ENCODE data around the gene ST14. TPM values are rescaled to one million over a fixed set of nuclear protein-coding genes. Genes with fewer than 3 reads are reported as not detected.

The ST14 gene
- total RNA-seq, 1 experiment from 2014 or later: 298 TPM

DNA sequence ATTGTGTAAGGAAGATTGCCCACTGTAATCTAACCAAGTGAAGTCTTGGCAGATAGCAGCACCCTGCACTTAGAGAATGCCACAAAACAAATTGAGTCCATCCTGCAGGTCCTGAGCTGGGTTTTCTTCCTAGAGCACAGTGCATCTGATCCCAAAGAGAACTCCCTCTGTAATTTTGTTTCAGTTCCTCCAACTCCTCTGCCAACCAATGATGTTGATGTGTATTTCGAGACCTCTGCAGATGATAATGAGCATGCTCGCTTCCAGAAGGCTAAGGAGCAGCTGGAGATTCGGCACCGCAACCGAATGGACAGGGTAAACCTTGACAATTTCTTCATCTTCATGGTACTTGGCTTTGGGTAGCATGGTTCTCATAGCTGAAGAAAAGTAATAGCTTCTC, 33.1 kb upstream of the ST14 start:
- H3K36me3 ChIP-seq (ENCODE audit: control insufficient read depth, insufficient read depth, low read length): peaks cover 21% of the 10 kb centered on the region
- no peaks in the 10 kb centered on the region for H3K27me3 Mint-ChIP-seq (ENCODE audit: insufficient read depth, unreplicated experiment)

DNA sequence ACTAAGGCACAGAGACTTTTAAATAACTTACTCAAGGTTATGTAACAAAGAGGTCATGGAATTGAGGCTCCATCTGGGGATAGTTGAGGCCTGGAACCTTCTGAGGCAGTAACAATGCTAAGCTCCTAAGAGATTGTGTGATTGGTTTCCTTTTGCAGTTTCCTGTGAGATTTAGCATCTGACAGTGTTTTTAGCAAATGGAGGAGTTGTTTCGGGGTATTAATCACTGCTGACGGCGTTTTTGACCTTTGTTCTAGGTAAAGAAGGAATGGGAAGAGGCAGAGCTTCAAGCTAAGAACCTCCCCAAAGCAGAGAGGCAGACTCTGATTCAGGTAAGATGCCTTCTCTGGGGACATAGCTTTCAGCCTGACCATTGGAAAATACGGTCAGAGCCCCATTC, 32.1 kb upstream of the ST14 start:
- Histone ChIP-seq H3K4me1 (peaks cover 56% of the 10 kb centered on the region), H3K27me3 (replicated peaks; ENCODE audit: control insufficient read depth, insufficient read depth, low read length) (no peaks in the 10 kb centered on the region), H3K4me3 (ENCODE audit: low read depth, low read length) (no peak overlapping the region), H3K9me3 (no peaks in the 10 kb centered on the region), H3K36me3 (ENCODE audit: control insufficient read depth, insufficient read depth, low read length) (peaks cover 16% of the 10 kb centered on the region)
- peaks cover 99% of the 10 kb centered on the region for H3K36me3 Mint-ChIP-seq (ENCODE audit: insufficient read depth, unreplicated experiment)
- BruUV-seq (replicated peaks): no TSS peak
- H3K27me3 Mint-ChIP-seq (ENCODE audit: insufficient read depth, unreplicated experiment): no peaks in the 10 kb centered on the region
- TF ChIP-seq, protein P1, sequence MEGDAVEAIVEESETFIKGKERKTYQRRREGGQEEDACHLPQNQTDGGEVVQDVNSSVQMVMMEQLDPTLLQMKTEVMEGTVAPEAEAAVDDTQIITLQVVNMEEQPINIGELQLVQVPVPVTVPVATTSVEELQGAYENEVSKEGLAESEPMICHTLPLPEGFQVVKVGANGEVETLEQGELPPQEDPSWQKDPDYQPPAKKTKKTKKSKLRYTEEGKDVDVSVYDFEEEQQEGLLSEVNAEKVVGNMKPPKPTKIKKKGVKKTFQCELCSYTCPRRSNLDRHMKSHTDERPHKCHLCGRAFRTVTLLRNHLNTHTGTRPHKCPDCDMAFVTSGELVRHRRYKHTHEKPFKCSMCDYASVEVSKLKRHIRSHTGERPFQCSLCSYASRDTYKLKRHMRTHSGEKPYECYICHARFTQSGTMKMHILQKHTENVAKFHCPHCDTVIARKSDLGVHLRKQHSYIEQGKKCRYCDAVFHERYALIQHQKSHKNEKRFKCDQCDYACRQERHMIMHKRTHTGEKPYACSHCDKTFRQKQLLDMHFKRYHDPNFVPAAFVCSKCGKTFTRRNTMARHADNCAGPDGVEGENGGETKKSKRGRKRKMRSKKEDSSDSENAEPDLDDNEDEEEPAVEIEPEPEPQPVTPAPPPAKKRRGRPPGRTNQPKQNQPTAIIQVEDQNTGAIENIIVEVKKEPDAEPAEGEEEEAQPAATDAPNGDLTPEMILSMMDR (IDR thresholded peaks at IDR 0.05; ENCODE audit: insufficient read depth in 1 of 2, low read depth in 1 of 2, low read length in 1 of 2, severe bottlenecking in 1 of 2, unreplicated experiment in 1 of 2): no peak
- H3K9me3 Mint-ChIP-seq (ENCODE audit: unreplicated experiment): no peaks in the 10 kb centered on the region
- ChIA-PET POLR2A (interaction anchor here (0.5 kb wide), 1 partner anchor 49 kb away, joined by 4 read pairs; no protein-coding TSS in a partner anchor), CTCF (interaction anchor here (0.6 kb wide), 1 partner anchor 277 kb away, joined by 4 read pairs; no protein-coding TSS in a partner anchor)
- H3K27ac Mint-ChIP-seq (ENCODE audit: unreplicated experiment): peak overlapping the region; percentile 19
- H3K4me1 Mint-ChIP-seq (ENCODE audit: low read depth, unreplicated experiment): peaks cover 58% of the 10 kb centered on the region
- H3K4me3 Mint-ChIP-seq (ENCODE audit: unreplicated experiment): no peak overlapping the region
- intact Hi-C loops (cut with micrococcal nuclease; ENCODE audit: unreplicated experiment): no loop called here
- DNase-seq: no peak

More for the DNA sequence above, 33.1 kb upstream of the ST14 start:
- Mint-ChIP-seq H3K9me3 (ENCODE audit: unreplicated experiment) (no peaks in the 10 kb centered on the region), H3K4me1 (ENCODE audit: low read depth, unreplicated experiment) (peaks cover 50% of the 10 kb centered on the region), H3K4me3 (ENCODE audit: unreplicated experiment) (no peak overlapping the region), H3K27ac (ENCODE audit: unreplicated experiment) (peak overlapping the region; percentile 19), H3K36me3 (ENCODE audit: insufficient read depth, unreplicated experiment) (peaks cover 99% of the 10 kb centered on the region)
- intact Hi-C loops (cut with micrococcal nuclease; ENCODE audit: unreplicated experiment): no loop called here
- TF ChIP-seq, protein P1 (IDR thresholded peaks at IDR 0.05; ENCODE audit: insufficient read depth in 1 of 2, low read depth in 1 of 2, low read length in 1 of 2, severe bottlenecking in 1 of 2, unreplicated experiment in 1 of 2): no peak
- Histone ChIP-seq H3K4me3 (ENCODE audit: low read depth, low read length) (no peak overlapping the region), H3K27me3 (replicated peaks; ENCODE audit: control insufficient read depth, insufficient read depth, low read length) (no peaks in the 10 kb centered on the region), H3K4me1 (peaks cover 56% of the 10 kb centered on the region), H3K9me3 (no peaks in the 10 kb centered on the region)
- DNase-seq: no peak
- ChIA-PET POLR2A (no interaction called here), CTCF (interaction anchor here (1.1 to 1.3 kb wide), 2 partner anchors 20 to 245 kb away, joined by 3 to 5 read pairs; no protein-coding TSS in a partner anchor)
- no TSS peak for BruUV-seq (replicated peaks)

DNA sequence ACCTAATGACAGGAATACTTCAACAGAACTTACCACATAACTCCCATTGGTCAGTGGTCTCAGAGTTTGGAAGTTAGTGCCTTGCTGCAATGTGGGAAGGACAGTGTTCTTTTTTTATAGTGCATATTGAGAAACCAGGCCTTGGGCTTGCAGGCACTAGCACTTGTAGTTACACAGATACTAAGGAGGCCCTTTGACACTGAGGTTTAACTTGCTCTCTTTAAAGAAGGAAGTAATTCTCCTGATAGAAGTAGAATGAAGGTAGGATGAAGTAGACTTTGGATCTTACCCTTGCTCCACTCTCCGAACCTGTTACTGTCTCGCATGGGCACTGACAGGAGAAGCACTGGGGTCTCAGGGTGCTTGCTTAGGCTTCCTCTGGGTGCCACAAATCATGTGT, 31.0 kb upstream of the ST14 start:
- no TSS peak for BruUV-seq (replicated peaks)
- H3K36me3 ChIP-seq (ENCODE audit: control insufficient read depth, insufficient read depth, low read length): peaks cover 15% of the 10 kb centered on the region
- H3K9me3 Mint-ChIP-seq (ENCODE audit: unreplicated experiment): no peaks in the 10 kb centered on the region
- CTCF ChIA-PET: no interaction called here
- intact Hi-C loops (cut with micrococcal nuclease; ENCODE audit: unreplicated experiment): no loop called here
- H3K9me3 ChIP-seq: no peaks in the 10 kb centered on the region
- H3K27ac Mint-ChIP-seq (ENCODE audit: unreplicated experiment): no peak overlapping the region
- H3K27me3 Mint-ChIP-seq (ENCODE audit: insufficient read depth, unreplicated experiment): no peaks in the 10 kb centered on the region
- DNase-seq: no peak
- no peak overlapping the region for H3K4me3 Mint-ChIP-seq (ENCODE audit: unreplicated experiment)
- TF ChIP-seq, protein P1 (IDR thresholded peaks at IDR 0.05; ENCODE audit: insufficient read depth in 1 of 2, low read depth in 1 of 2, low read length in 1 of 2, severe bottlenecking in 1 of 2, unreplicated experiment in 1 of 2): no peak
- H3K27me3 ChIP-seq (replicated peaks; ENCODE audit: control insufficient read depth, insufficient read depth, low read length): no peaks in the 10 kb centered on the region
- peaks cover 51% of the 10 kb centered on the region for H3K4me1 ChIP-seq
- peaks cover 55% of the 10 kb centered on the region for H3K4me1 Mint-ChIP-seq (ENCODE audit: low read depth, unreplicated experiment)
- H3K4me3 ChIP-seq (ENCODE audit: low read depth, low read length): no peak overlapping the region
- POLR2A ChIA-PET: no interaction called here
- H3K36me3 Mint-ChIP-seq (ENCODE audit: insufficient read depth, unreplicated experiment): peaks cover 99% of the 10 kb centered on the region

All from Caco-2 (cell line).